GM12875 (cell line): ENCODE data around the gene MCEMP1.

Experiments
- H3K4me3 ChIP-seq: one replicate; pipeline ENCODE4 v1.5.1; 2011; ENCODE audit warnings: low read depth, low read length, control low read depth
- CTCF ChIP-seq: IDR thresholded peaks from 2 replicates; pipeline ENCODE4 v1.5.1; 2011; ENCODE audit warnings: low read depth, mild to moderate bottlenecking, control low read depth, inconsistent platforms, low read length, moderate library complexity, borderline replicate concordance; ENCODE audit not compliant: insufficient read depth

MCEMP1 gene

GRCh38 chr19:7718668-7719067 lies 41.8 kb downstream of the MCEMP1 start:
- H3K4me3 ChIP-seq = no peak overlapping the region
- TF ChIP-seq CTCF = no peak

- H3K4me3 ChIP-seq = no peak overlapping the region
- no peak for TF ChIP-seq CTCF
Observed at GRCh38 chr19:7720351-7720750, 43.5 kb downstream of the MCEMP1 start.

- no peak for TF ChIP-seq CTCF
Observed at GRCh38 chr19:7722231-7722651, 45.4 kb downstream of the MCEMP1 start.

GRCh38 chr19:7725791-7726190 lies 48.9 kb downstream of the MCEMP1 start:
- TF ChIP-seq CTCF = no peak

More at GRCh38 chr19:7722231-7722651, 45.4 kb downstream of the MCEMP1 start:
- H3K4me3 ChIP-seq = no peak overlapping the region

GRCh38 chr19:7729211-7729610 lies 52.3 kb downstream of the MCEMP1 start:
- no peak for TF ChIP-seq CTCF
- H3K4me3 ChIP-seq = no peak overlapping the region

More at GRCh38 chr19:7725791-7726190, 48.9 kb downstream of the MCEMP1 start:
- H3K4me3 ChIP-seq = no peak overlapping the region
